Fibroblast of mammary gland (primary cell): ENCODE data around the gene WDR4.
"Not testable (repeated sequence)": the region's sequence is repeated elsewhere in the genome, so short reads cannot be mapped to it uniquely, and the experiment has no call there.

Experiments
- DNase-seq: peaks from one replicate; pipeline ENCODE4 v3.0.0-alpha.2; 2010; ENCODE audit warnings: low read depth
- H3K4me3 ChIP-seq: 2 replicates; pipeline ENCODE4 v1.5.1; 2011; ENCODE audit warnings: low read depth, mild to moderate bottlenecking, low read length, moderate library complexity; ENCODE audit not compliant: control insufficient read depth
- CTCF ChIP-seq: conservative IDR thresholded peaks from 2 replicates; pipeline ENCODE4 v1.5.1; 2011; ENCODE audit warnings: low read depth, low read length, inconsistent platforms; ENCODE audit not compliant: control insufficient read depth, insufficient read depth

The WDR4 gene

GRCh38 chr21:42878678-42878992 is 704 bp downstream of the WDR4 start:
- TF ChIP-seq CTCF, result no peak
- DNase-seq, result no peak
- peak overlapping the region; percentile 91 for H3K4me3 ChIP-seq

DNA sequence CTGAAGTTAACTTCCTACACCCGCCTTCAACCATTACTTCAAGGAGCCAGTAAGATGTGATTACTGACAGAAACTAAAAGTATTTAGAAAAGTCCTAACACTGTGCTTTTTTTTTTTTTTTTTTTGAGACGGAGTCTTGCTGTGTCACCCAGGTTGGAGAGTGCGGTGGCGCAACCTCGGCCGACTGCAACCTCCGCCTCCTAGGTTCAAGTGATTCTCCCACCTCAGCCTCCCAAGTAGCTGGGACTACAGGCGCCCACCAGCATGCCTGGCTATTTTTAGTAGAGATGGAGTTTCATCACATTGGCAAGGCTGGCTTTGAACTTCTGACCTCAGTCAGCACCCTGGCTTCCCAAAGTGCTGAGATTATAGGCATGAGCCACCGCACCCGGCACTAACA is 3.5 kb downstream of the WDR4 start:
- DNase-seq, H3K4me3 ChIP-seq: not testable (repeated sequence)

GRCh38 chr21:42873096-42873495 is 6.2 kb downstream of the WDR4 start:
- no peak for DNase-seq
- H3K4me3 ChIP-seq, result no peak overlapping the region
- TF ChIP-seq CTCF, result no peak

DNA sequence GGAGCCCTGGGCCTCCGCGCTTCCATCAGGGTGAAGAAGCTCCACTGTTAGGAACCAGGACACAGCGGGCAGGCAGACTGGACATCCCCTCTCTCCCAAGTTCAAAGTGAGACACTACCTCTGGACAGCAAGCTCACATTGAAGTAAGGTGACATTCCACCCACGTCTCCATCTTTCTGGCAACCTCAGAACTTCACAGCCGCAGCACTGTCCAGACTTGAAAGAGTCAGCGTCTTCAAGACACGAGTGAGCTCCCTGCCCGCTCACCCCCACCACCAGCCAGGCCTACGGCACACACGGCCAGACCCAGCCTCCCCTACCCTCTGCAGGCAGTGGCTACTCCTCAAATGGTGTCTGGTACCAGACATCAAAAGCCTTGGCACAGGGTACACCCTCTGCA is 11.1 kb downstream of the WDR4 start:
- no peak for TF ChIP-seq CTCF
- no peak overlapping the region for H3K4me3 ChIP-seq
- no peak for DNase-seq

DNA sequence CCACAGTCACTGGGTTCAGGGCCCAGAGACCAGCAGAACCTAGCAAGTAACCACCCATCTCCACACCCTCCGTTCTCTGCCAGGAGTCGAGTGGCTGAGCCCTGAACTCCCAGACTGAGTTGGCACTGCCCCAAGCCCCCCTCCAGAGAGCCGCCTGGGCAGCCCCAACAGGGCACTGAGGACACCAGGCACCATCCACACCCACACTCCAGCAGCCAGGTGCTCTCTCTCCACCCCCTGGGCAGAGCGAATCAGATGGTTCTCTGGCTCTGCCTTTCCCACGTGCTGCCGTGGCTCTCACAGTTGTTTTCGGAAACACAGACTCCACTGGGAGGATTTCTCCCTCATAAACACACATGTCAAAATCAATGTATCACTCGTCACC is 13.6 kb downstream of the WDR4 start:
- DNase-seq, result no peak
- no peak for TF ChIP-seq CTCF
- H3K4me3 ChIP-seq, result no peak overlapping the region

DNA sequence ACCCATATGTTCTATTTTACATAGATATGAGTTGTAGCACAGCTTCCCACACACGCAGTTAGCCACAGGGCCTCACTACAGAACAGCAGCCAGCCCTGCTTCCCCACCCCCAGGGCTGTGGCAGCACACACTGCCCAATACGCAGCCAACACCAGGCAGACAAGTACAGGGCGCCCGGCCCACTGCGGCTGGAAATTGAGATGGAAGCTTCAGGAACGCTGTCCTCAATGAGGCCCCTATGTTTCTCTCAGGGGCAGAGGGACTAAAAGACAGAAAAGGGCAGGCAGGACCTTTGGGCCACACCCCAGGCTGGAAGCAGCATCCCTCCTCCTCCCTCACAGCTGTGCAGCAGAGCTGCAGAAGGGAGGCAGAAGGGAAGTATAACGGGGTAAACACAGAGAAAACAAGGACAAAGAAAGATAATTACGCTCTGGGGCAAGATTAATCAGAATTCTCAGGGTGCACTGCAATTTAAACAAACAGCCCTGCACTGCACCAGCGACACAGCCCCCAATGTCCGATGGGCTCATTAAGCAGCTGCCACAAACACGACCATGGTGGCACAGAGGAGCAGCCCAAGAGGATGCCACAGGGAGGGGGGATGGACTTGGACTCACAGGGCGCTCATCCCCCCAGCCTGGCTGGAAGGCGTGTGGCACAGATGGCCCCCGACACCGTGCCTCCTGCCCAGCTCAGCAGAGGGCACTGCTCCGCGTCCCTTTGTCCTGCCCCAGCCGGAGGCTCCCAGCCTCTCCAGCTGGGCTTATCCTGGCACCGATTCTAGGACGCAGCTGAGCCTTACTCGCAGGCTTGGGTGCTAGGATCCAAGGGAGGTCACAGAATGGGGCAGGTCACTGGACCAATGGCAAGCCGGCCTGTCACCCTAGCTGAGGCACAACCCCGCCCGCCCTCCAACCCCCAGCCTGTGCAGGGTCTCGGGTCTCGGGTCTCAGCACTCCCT is 14.2 kb downstream of the WDR4 start:
- TF ChIP-seq CTCF, result no peak

GRCh38 chr21:42864286-42864685 is 15.1 kb downstream of the WDR4 start:
- TF ChIP-seq CTCF, result no peak
- no peak overlapping the region for H3K4me3 ChIP-seq
- no peak for DNase-seq

More for the DNA sequence above, 14.2 kb downstream of the WDR4 start:
- DNase-seq, result no peak
- H3K4me3 ChIP-seq, result no peak overlapping the region
